Measurements from ENCODE around the gene DNAH11. TPM values are rescaled to one million over a fixed set of nuclear protein-coding genes. Genes with fewer than 3 reads are reported as not detected.

The DNAH11 gene
- total and polyA plus RNA-seq, 2 of the 8 experiments (the other 6 are each of a cell fraction or from before 2014, with no cell fraction given), result 1.8 to 4.9 TPM

DNA sequence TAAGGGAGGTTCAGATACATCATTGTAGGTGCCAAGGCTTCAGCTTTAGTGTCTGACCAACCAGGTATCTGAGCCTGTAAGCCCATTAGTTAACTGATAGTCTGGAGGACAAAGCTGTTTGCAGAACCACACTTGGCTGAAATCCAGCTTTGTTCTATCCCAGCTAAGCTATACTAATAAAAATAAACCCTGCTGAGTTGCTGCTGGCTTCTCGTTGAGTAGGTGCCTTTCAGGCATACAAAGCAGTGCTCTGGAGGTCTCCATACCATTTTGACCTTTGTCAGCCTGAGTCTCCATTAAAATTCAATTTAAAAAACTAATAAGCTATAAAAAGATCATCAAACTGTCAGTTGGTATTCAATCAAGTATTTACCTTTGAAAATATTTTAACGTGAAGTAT, 380.8 kb downstream of the DNAH11 start:
- Histone ChIP-seq H4K5ac (ENCODE audit: insufficient read length, low read depth, low read length) (no peak overlapping the region), H4K91ac (replicated peaks; ENCODE audit: insufficient read length, low read length) (no peak overlapping the region), H3K14ac (ENCODE audit: insufficient read length) (no peak overlapping the region), H2BK5ac (ENCODE audit: low read depth, low read length) (no peak overlapping the region), H3K27me3 (replicated peaks in 1 of 4; ENCODE audit: control insufficient read depth in 3 of 4, extremely low read depth in 1 of 4, insufficient read depth in 3 of 4, low read length in 3 of 4) (no peaks in the 10 kb centered on the region), H2BK12ac (ENCODE audit: low read depth, low read length) (no peak overlapping the region), H3K27ac (ENCODE audit: low read depth, low read length) (no peak overlapping the region), H3K79me2 (ENCODE audit: control insufficient read depth in 1 of 2, insufficient read depth in 2 of 2, low read length in 2 of 2) (peaks cover 11 to 97% of the 10 kb centered on the region in 2 experiments), H3K9ac (replicated peaks in 1 of 4; ENCODE audit: extremely low read depth in 1 of 4, low read depth in 3 of 4, low read length in 3 of 4) (no peak overlapping the region), H3K23me2 (ENCODE audit: low read depth, low read length) (no peaks in the 10 kb centered on the region), H4K20me1 (replicated peaks in 1 of 2; ENCODE audit: control insufficient read depth in 1 of 2, insufficient read depth in 2 of 2, low read length in 2 of 2) (peaks cover 5 to 6% of the 10 kb centered on the region in 2 experiments), H2BK120ac (replicated peaks; ENCODE audit: low read depth, low read length) (no peak overlapping the region), H3K4me2 (ENCODE audit: insufficient read depth in 1 of 2, low read depth in 2 of 2, low read length in 2 of 2) (peak overlapping the region; percentile 4 to 18; a peak in 2 of 4 replicates), H3K4me3 (ENCODE audit: extremely low read depth in 1 of 4, insufficient read depth in 2 of 4, low read depth in 3 of 4, low read length in 4 of 4) (no peak overlapping the region), H3K4me1 (replicated peaks in 1 of 4; ENCODE audit: control insufficient read depth in 3 of 4, insufficient read depth in 4 of 4, low read length in 3 of 4) (peaks cover 5 to 16% (median 14%) of the 10 kb centered on the region in 4 experiments; a peak in 6 of 7 replicates), H2AFZ (ENCODE audit: low read length) (no peak overlapping the region), H3K79me1 (ENCODE audit: low read depth, low read length) (peaks cover 12% of the 10 kb centered on the region; the same call in 1 of the 2 replicates), H3K18ac (ENCODE audit: extremely low read depth, low read length) (no peak overlapping the region), H3K4ac (replicated peaks; ENCODE audit: insufficient read length, low read depth, low read length) (no peak overlapping the region), H3K36me3 (ENCODE audit: control insufficient read depth in 2 of 4, insufficient read depth in 4 of 4, low read length in 3 of 4) (no peaks in the 10 kb centered on the region), H3K23ac (ENCODE audit: insufficient read length) (no peak overlapping the region), H2BK15ac (ENCODE audit: low read length) (no peak overlapping the region), H3K56ac (replicated peaks; ENCODE audit: insufficient read length, low read depth, low read length) (no peak overlapping the region), H2BK20ac (ENCODE audit: low read length) (no peak overlapping the region), H3K9me3 (ENCODE audit: insufficient read depth in 2 of 2, low read depth in 1 of 2, low read length in 1 of 2) (no peaks in the 10 kb centered on the region), H4K8ac (ENCODE audit: extremely low read depth, insufficient read depth, low read length) (no peak overlapping the region), H2AK5ac (ENCODE audit: low read depth, low read length) (no peak overlapping the region)
- DNase-seq (ENCODE audit: low read depth in 1 of 2, low spot score in 2 of 2) (no peak), FAIRE-seq (peak; percentile 45)
- ChIA-PET CTCF (ENCODE audit: partially characterized antibody) (interaction anchor here (0.6 to 1.2 kb wide), 3 partner anchors 28 to 160 kb away, joined by 3 to 5 read pairs (median 4); no protein-coding TSS in a partner anchor), POLR2A (ENCODE audit: partially characterized antibody) (interaction anchor here (0.8 to 3.4 kb wide), 2 partner anchors 22 to 83 kb away, joined by 3 to 23 read pairs; partner anchors contain the start of gene CDCA7L)
- WGBS, 2 experiments (ENCODE audit: extremely low coverage in 1 of 2, insufficient coverage in 1 of 2, insufficient read length in 1 of 2, insufficient replicate concordance in 2 of 2, low coverage in 1 of 2, low lambda C conversion rate in 2 of 2, missing lambda C conversion rate in 1 of 2), result 29% methylated on average over 2 of the region's 2 CpGs; no CpG with 5 or more reads in 1 of the 2 experiments
- no peak for TF ChIP-seq EGR1 (IDR thresholded peaks at IDR 0.05; ENCODE audit: borderline replicate concordance, low read depth, low read length)
- TF ChIP-seq JUND (IDR thresholded peaks at IDR 0.05; ENCODE audit: low read length), result no peak
- TF ChIP-seq ATF3 (IDR thresholded peaks at IDR 0.05; ENCODE audit: insufficient read depth, low read depth, low read length), result no peak
- no peak for TF ChIP-seq GABPA (IDR thresholded peaks at IDR 0.05; ENCODE audit: borderline replicate concordance, insufficient read depth, low read length)
- TF ChIP-seq SIX5 (IDR thresholded peaks at IDR 0.05; ENCODE audit: low read depth, low read length), result no peak
- TF ChIP-seq SIRT6 (IDR thresholded peaks at IDR 0.05; ENCODE audit: low read length), result no peak
- no peak for TF ChIP-seq TEAD4 (IDR thresholded peaks at IDR 0.05; ENCODE audit: low read depth, low read length)
- TF ChIP-seq EZH2 (IDR thresholded peaks at IDR 0.05; ENCODE audit: low read depth, low read length, severe bottlenecking), result no peak
- TF ChIP-seq NANOG (IDR thresholded peaks at IDR 0.05; ENCODE audit: insufficient read depth, low read depth, low read length, poor library complexity, severe bottlenecking), result no peak
- no peak for TF ChIP-seq CTBP2 (IDR thresholded peaks at IDR 0.05; ENCODE audit: borderline replicate concordance, insufficient read depth, insufficient read length, low read length)
- TF ChIP-seq POLR2AphosphoS5 (IDR thresholded peaks at IDR 0.05; ENCODE audit: low read depth, low read length), result no peak
- TF ChIP-seq CHD2 (IDR thresholded peaks at IDR 0.05; ENCODE audit: low read length), result no peak
- TF ChIP-seq SUZ12 (IDR thresholded peaks at IDR 0.05; ENCODE audit: low read length), result no peak
- TF ChIP-seq FOSL1 (IDR thresholded peaks at IDR 0.05; ENCODE audit: insufficient read depth, low read depth, low read length), result no peak
